Retina (tissue), 1 donor: ENCODE data around the gene MMP7.

Experiments used
- DNase-seq: peaks from one replicate; pipeline ENCODE4 v3.0.0-alpha.2; 2016

MMP7 gene

GRCh38 chr11:102530558-102530957 lies at the start of gene MMP7:
MMP7 (minus strand) TSS chr11:102530747; CDS start chr11:102530700, 47 bp downstream.
- no peak for DNase-seq

- DNase-seq: no peak
These were observed 47.2 kb upstream of the MMP7 start for GRCh38 chr11:102577723-102578122.

GRCh38 chr11:102577182-102577581 lies 46.6 kb upstream of the MMP7 start:
- no peak for DNase-seq

GRCh38 chr11:102576350-102576749 lies 45.8 kb upstream of the MMP7 start:
- DNase-seq: no peak

GRCh38 chr11:102575012-102575411 lies 44.5 kb upstream of the MMP7 start:
- no peak for DNase-seq

GRCh38 chr11:102573851-102574250 lies 43.3 kb upstream of the MMP7 start:
- no peak for DNase-seq

- DNase-seq: no peak
These were observed 42.1 kb upstream of the MMP7 start for GRCh38 chr11:102572554-102573220.

- no peak for DNase-seq
These were observed 38.3 kb upstream of the MMP7 start for GRCh38 chr11:102568851-102569250.

GRCh38 chr11:102566112-102566511 lies 35.6 kb upstream of the MMP7 start:
- no peak for DNase-seq

GRCh38 chr11:102564110-102564509 lies 33.6 kb upstream of the MMP7 start:
- no peak for DNase-seq

GRCh38 chr11:102561636-102562035 lies 31.1 kb upstream of the MMP7 start:
- no peak for DNase-seq

- DNase-seq: no peak
These were observed 30.0 kb upstream of the MMP7 start for GRCh38 chr11:102560555-102561011.

GRCh38 chr11:102559839-102560238 lies 29.3 kb upstream of the MMP7 start:
- no peak for DNase-seq

GRCh38 chr11:102555091-102555490 lies 24.5 kb upstream of the MMP7 start:
- no peak for DNase-seq

- no peak for DNase-seq
These were observed 23.3 kb upstream of the MMP7 start for GRCh38 chr11:102553835-102554282.

GRCh38 chr11:102552447-102553194 lies 22.1 kb upstream of the MMP7 start:
- DNase-seq: no peak

GRCh38 chr11:102552020-102552419 lies 21.5 kb upstream of the MMP7 start:
- no peak for DNase-seq

GRCh38 chr11:102551169-102551781 lies 20.7 kb upstream of the MMP7 start:
- no peak for DNase-seq

GRCh38 chr11:102546923-102547471 lies 16.4 kb upstream of the MMP7 start:
- DNase-seq: no peak

GRCh38 chr11:102546427-102546826 lies 15.9 kb upstream of the MMP7 start:
- DNase-seq: no peak

GRCh38 chr11:102545701-102546100 lies 15.2 kb upstream of the MMP7 start:
- no peak for DNase-seq

- no peak for DNase-seq
These were observed 14.0 kb upstream of the MMP7 start for GRCh38 chr11:102544594-102544993.

GRCh38 chr11:102539567-102539966 lies 9.0 kb upstream of the MMP7 start:
- DNase-seq: no peak

GRCh38 chr11:102538932-102539331 lies 8.4 kb upstream of the MMP7 start:
- DNase-seq: no peak
